Erythroblast (primary cell): ENCODE measurements around the gene TBKBP1.

ENCODE experiments used
- GATA1 ChIP-seq: IDR thresholded peaks from 2 replicates; pipeline ENCODE4 v1.6.1; 2011; ENCODE audit warnings: low read depth, mild to moderate bottlenecking, control low read depth, low read length, moderate library complexity
- POLR2A ChIP-seq: IDR thresholded peaks from 2 replicates; pipeline ENCODE4 v1.6.1; 2011; ENCODE audit warnings: mild to moderate bottlenecking, low read length

DNA sequence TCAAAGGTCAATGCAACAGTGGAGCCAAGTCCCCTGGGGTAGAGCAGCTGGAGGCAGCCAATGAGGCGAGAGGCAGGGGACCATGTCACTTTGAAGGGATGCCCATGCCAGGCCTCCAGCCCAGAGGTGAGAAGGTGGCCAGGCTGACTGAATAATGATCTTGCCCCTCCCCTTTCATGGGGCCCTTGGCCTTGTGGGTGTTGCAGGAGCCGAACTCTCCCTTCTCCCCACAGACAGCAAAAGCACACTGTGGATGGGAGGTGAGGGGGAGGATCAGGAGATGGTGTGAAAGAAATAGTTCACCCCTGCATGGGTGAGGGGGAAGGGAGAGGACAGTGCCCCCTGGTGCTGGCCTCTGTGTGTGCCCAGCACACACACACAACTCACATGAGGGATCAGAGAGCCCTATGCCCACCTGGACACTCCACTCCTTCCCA lies 23.3 kb downstream of the TBKBP1 start:
- TF ChIP-seq POLR2A, result no peak
- TF ChIP-seq GATA1, result no peak
